OCI-LY3 (cell line): ENCODE measurements around the gene ARHGEF38.
A peak's percentile ranks its signal among the peaks of the same experiment; 100 is the strongest.

Experiments used
- EZH2phosphoT487 ChIP-seq: fragments of 200-600 bp; shearing (Covaris generic); IDR thresholded peaks from 2 replicates; pipeline ENCODE4 v1.6.1; 2018; ENCODE audit warnings: antibody characterized with exemption, mixed run types, low read depth
- TF ChIP-seq, protein P1 (sequence below): fragments of 200-600, 300-600 bp; sonication (generic); IDR thresholded peaks from 2 replicates; pipeline ENCODE4 v1.5.1; 2014; ENCODE audit warnings: antibody characterized with exemption, low read length, low read depth

DNA sequence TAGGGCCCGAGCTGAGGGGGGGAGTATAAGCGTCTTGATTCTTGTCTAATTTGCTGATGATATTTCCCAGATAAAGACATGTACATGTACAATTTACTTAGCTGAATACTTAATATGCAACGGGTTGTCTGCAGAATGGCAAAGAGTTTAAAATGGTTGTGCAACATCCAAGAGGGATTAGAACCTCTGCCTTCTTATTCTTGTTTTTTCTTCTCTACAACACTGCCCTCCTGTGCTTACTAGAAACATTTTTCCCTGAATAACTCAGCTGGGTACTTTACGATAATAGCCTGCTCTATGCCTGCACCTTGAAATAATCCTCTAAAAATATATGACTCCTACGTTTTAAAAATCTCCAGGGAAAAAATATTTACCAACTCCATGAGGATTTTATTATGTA is 114.3 kb downstream of the ARHGEF38 start:
- TF ChIP-seq, protein P1, sequence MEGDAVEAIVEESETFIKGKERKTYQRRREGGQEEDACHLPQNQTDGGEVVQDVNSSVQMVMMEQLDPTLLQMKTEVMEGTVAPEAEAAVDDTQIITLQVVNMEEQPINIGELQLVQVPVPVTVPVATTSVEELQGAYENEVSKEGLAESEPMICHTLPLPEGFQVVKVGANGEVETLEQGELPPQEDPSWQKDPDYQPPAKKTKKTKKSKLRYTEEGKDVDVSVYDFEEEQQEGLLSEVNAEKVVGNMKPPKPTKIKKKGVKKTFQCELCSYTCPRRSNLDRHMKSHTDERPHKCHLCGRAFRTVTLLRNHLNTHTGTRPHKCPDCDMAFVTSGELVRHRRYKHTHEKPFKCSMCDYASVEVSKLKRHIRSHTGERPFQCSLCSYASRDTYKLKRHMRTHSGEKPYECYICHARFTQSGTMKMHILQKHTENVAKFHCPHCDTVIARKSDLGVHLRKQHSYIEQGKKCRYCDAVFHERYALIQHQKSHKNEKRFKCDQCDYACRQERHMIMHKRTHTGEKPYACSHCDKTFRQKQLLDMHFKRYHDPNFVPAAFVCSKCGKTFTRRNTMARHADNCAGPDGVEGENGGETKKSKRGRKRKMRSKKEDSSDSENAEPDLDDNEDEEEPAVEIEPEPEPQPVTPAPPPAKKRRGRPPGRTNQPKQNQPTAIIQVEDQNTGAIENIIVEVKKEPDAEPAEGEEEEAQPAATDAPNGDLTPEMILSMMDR, result peak; percentile 64
- no peak for TF ChIP-seq EZH2phosphoT487
